ENCODE data around the gene UTP14C.
"Not testable (repeated sequence)": the region's sequence is repeated elsewhere in the genome, so short reads cannot be mapped to it uniquely, and the experiment has no call there.

The UTP14C gene

DNA sequence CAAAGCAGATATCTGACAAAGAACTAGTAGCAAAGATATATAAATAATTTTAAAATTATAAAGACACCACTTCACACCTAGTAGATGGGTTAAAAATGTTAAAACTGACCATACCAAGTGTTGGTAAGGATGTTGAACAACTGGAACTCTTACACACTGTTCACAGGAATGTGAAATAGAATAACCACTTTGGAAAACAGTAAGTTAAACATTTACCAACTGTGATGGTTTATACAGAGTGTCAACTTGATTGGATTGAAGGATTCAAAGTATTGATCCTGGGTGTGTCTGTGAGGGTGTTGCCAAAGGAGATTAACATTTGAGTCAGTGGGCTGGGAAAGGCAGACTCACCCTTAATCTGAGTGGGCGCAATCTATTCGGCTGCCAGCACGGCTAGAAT is 19.2 kb downstream of the UTP14C start:
- no peak for DNase-seq (ENCODE audit: low read depth in 1 of 2, low spot score in 1 of 2)

DNA sequence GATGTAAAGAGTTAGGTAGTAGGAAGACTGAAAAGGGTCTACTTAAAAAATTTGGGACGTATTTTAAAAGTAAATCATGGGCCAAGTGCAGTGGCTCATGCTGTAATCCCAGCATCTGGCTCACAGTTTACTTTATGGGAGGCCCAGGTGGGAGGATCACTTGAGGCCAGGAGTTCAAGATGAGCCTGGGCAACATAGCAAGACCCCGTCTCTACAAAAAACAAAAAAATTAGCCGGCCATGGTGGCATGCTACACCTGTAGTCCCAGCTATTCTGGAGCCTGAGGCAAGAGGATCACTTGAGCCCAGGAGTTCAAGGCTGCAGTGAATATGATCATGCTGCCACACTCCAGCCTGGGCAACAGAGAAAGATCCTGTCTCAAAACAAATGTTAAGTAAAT is 23.0 kb downstream of the UTP14C start:
- DNase-seq (ENCODE audit: low read depth in 1 of 2, low spot score in 1 of 2): no peak

- no peak for DNase-seq (ENCODE audit: low read depth in 1 of 2, low spot score in 1 of 2)
Measured at GRCh38 chr13:52048516-52048915, 24.0 kb downstream of the UTP14C start.

DNA sequence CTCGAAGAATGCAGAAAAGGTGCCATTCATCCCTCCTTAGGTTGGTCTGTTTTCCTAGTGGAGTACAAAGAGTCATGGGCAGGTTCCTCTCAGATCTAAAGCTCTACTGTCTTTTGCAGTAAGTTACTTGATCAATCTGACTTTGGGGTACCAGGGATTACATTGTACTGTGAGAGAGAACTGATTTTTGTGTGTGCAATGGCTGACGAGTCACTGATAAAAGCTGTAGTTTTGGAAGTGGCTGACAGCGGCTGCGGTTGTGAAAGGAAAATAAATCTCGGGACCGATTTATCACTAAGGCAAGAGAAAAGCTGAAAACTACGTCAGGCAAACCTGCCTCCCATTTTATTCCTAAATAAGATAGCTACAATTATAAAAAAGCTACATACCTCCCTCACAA is 26.9 kb downstream of the UTP14C start:
- DNase-seq (ENCODE audit: low read depth in 1 of 2, low spot score in 1 of 2): no peak

GRCh38 chr13:52053460-52053859 is 29.0 kb downstream of the UTP14C start:
- DNase-seq (ENCODE audit: low read depth in 1 of 2, low spot score in 1 of 2): no peak

- not testable (repeated sequence) for DNase-seq (ENCODE audit: low read depth in 1 of 2, low spot score in 1 of 2)
Measured at GRCh38 chr13:52061064-52061463, 36.6 kb downstream of the UTP14C start.

GRCh38 chr13:52061587-52061986 is 37.1 kb downstream of the UTP14C start:
- no peak for DNase-seq (ENCODE audit: low read depth in 1 of 2, low spot score in 1 of 2)

DNA sequence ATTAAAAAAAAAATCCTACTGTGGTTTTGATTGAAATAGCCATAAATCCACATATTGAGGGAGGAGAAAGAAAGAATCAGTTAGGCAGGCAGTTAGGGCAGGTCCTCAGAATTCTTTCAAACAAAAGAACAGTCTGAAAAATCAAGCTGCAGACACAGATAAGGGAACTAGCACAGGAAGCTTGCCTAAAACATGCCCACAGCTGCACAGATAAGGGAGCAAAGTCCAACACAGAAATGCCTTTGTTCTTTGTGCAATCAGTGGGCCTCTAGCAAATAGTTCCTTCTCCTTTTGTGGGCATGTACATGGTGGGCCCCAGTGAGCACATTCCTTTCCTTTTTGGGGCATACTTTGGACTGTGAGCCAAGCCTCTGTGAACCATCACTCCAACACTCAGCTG is 42.7 kb downstream of the UTP14C start:
- no peak for DNase-seq (ENCODE audit: low read depth in 1 of 2, low spot score in 1 of 2)

- no peak for DNase-seq (ENCODE audit: low read depth in 1 of 2, low spot score in 1 of 2)
Measured at GRCh38 chr13:52070929-52071523, 46.5 kb downstream of the UTP14C start.
